IPS-18a (cell line): ENCODE results near the gene TMCO4.
"Not testable (repeated sequence)": the region's sequence is repeated elsewhere in the genome, so short reads cannot be mapped to it uniquely, and the experiment has no call there.

Experiments used
- H3K27ac ChIP-seq: one replicate; pipeline ENCODE4 v1.5.1; 2013; ENCODE audit warnings: low read length
- H3K27me3 ChIP-seq: one replicate; pipeline ENCODE4 v1.6.1; 2013; ENCODE audit warnings: mild to moderate bottlenecking, low read length; ENCODE audit not compliant: control insufficient read depth, insufficient read depth
- H3K36me3 ChIP-seq: one replicate; pipeline ENCODE4 v1.6.1; 2013; ENCODE audit warnings: low read depth, low read length; ENCODE audit not compliant: control insufficient read depth
- H3K4me1 ChIP-seq: one replicate; pipeline ENCODE4 v1.6.1; 2013; ENCODE audit warnings: low read depth, low read length; ENCODE audit not compliant: control insufficient read depth
- H3K4me3 ChIP-seq: one replicate; pipeline ENCODE4 v1.5.1; 2013; ENCODE audit warnings: low read length
- H3K9ac ChIP-seq: one replicate; pipeline ENCODE4 v1.6.1; 2013; ENCODE audit warnings: mild to moderate bottlenecking, low read length, moderate library complexity
- H3K9me3 ChIP-seq: one replicate; pipeline ENCODE4 v1.6.1; 2013; ENCODE audit warnings: low read depth, low read length; ENCODE audit not compliant: control insufficient read depth

Gene TMCO4

GRCh38 chr1:19825298-19825697, 25.6 kb upstream of the TMCO4 start:
- Histone ChIP-seq H3K4me1 (no peaks in the 10 kb centered on the region), H3K27me3 (no peaks in the 10 kb centered on the region), H3K36me3 (no peaks in the 10 kb centered on the region), H3K4me3 (no peak overlapping the region), H3K9ac (no peak overlapping the region), H3K27ac (no peak overlapping the region), H3K9me3 (no peaks in the 10 kb centered on the region)

DNA sequence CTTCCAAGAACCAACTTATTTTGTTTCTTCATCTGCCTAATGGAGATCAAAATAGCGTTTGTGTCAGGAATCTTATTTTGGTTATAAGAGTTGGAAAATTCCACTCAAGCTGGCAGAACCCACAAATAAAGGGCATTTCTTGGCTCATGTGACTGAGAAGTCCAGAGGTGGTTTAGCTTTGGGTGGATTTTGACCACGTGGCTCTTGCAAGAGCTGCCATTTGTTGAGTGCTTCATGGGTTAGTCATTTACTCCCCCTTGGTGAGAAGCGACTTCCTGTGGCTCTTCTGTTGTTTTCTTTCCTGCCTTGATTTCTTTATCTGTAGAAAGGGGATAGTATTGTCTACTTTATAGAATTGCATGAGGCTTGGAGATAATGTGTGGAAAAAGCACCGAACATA, 24.8 kb upstream of the TMCO4 start:
- no peaks in the 10 kb centered on the region for H3K9me3 ChIP-seq
- no peaks in the 10 kb centered on the region for H3K27me3 ChIP-seq
- no peak overlapping the region for H3K27ac ChIP-seq
- H3K4me1 ChIP-seq: no peaks in the 10 kb centered on the region
- no peak overlapping the region for H3K4me3 ChIP-seq
- H3K36me3 ChIP-seq: no peaks in the 10 kb centered on the region
- no peak overlapping the region for H3K9ac ChIP-seq

GRCh38 chr1:19824036-19824435, 24.3 kb upstream of the TMCO4 start:
- Histone ChIP-seq H3K9ac (no peak overlapping the region), H3K27me3 (no peaks in the 10 kb centered on the region)

DNA sequence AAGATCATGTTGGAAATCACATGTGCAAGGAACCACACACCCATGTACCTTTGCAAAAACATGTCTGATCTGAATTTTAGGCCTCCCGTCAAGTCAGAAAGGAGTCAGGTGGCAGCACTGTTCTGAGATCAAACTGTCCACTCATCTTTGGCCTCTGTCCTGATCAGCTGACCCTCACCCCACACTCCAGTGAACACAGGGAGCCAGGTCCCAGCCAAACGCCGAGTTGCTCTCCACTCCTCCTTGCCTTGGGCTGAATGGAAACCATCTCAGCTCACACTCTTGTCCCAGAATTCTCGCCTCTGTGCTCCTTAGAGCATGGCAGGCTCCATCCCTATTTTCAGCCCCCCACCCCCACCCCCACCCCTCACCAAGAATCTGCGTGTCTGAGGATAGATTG, 20.0 kb upstream of the TMCO4 start:
- Histone ChIP-seq H3K27ac (no peak overlapping the region), H3K9ac (no peak overlapping the region), H3K4me1 (peaks cover 23% of the 10 kb centered on the region)

More at GRCh38 chr1:19824036-19824435, 24.3 kb upstream of the TMCO4 start:
- H3K36me3 ChIP-seq: no peaks in the 10 kb centered on the region
- no peaks in the 10 kb centered on the region for H3K4me1 ChIP-seq
- H3K9me3 ChIP-seq: no peaks in the 10 kb centered on the region
- H3K27ac ChIP-seq: no peak overlapping the region
- H3K4me3 ChIP-seq: no peak overlapping the region

GRCh38 chr1:19818324-19818723, 18.6 kb upstream of the TMCO4 start:
- Histone ChIP-seq H3K9me3 (no peaks in the 10 kb centered on the region), H3K4me1 (peaks cover 23% of the 10 kb centered on the region), H3K27me3 (no peaks in the 10 kb centered on the region), H3K27ac (no peak overlapping the region), H3K9ac (no peak overlapping the region), H3K4me3 (no peak overlapping the region), H3K36me3 (no peaks in the 10 kb centered on the region)

More for the DNA sequence above, 20.0 kb upstream of the TMCO4 start:
- Histone ChIP-seq H3K4me3 (no peak overlapping the region), H3K27me3 (no peaks in the 10 kb centered on the region), H3K36me3 (no peaks in the 10 kb centered on the region), H3K9me3 (no peaks in the 10 kb centered on the region)

DNA sequence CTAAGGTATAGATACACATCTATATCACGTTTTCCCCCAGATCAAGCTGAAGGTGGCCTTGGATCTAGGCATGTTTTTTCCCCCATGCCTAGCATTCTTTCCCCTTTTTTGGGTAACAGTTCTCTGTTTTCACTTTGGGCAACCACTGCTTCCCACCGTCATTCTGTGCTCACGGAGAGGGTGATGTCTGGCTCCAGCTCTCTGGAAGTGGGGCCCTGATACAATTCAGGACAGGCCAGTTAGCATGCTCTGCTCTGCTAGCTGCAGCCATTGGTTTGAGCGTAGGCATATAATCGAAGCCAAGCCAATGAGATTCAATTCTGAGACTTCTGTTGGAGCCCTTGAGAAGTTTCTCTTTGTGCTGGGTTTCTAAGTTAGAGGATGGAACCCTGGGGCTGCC, 17.4 kb upstream of the TMCO4 start:
- Histone ChIP-seq H3K27ac (no peak overlapping the region), H3K36me3 (no peaks in the 10 kb centered on the region), H3K27me3 (no peaks in the 10 kb centered on the region), H3K9me3 (no peaks in the 10 kb centered on the region), H3K9ac (no peak overlapping the region), H3K4me1 (peaks cover 23% of the 10 kb centered on the region), H3K4me3 (peak overlapping the region; percentile 5)

- not testable (repeated sequence) for H3K9me3 ChIP-seq, H3K27ac ChIP-seq, H3K9ac ChIP-seq, H3K36me3 ChIP-seq, H3K27me3 ChIP-seq
- peaks cover 23% of the 10 kb centered on the region for H3K4me1 ChIP-seq
- H3K4me3 ChIP-seq: peak overlapping the region; percentile 31
Measured at GRCh38 chr1:19816737-19817086, 17.0 kb upstream of the TMCO4 start.

DNA sequence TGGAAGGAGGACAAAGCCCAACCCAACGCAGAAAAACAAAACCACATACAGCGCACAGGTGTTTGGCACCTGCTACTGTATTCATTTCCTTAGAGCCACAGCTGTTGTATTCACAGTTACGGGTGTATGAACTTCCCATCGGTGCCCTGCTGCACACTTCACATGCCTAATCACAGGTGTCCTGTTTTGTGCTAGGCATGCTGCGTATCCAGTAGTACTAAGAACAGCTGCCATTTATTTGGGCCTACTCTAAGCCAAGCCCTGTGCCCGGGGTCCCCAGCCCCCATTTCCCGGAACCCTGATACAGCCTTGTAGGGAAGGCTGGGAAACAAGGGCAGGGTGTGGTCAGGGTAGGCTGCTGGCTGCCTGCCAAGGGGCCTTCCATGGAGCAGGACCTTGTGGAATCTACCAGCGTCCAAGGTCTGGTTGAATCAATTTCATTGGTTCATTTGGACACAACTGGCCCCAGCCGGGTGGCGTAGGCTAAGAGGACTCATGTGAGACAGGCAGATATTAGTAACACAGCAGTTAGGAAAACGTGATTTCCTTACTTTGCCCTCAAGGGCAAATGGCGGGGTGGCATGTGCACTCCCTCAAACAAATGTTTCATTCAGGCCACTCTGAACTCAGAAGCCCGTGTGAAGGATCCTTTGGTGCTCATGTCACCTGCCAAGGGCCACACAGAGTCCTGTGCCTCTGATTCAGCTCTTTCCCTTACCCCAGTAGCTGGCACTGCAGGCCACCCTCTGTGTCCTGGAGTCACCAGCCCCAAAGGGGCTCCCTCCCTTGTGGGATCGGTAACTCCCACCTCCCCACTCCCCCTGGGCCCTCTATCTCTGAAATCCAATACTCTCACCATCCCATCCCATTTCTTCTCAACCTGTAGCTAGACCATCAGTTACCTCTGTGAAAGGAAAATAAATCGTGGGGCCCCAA, 16.4 kb upstream of the TMCO4 start:
- H3K27ac ChIP-seq: no peak overlapping the region
- peak overlapping the region; percentile 31 for H3K4me3 ChIP-seq
- H3K4me1 ChIP-seq: peaks cover 23% of the 10 kb centered on the region

DNA sequence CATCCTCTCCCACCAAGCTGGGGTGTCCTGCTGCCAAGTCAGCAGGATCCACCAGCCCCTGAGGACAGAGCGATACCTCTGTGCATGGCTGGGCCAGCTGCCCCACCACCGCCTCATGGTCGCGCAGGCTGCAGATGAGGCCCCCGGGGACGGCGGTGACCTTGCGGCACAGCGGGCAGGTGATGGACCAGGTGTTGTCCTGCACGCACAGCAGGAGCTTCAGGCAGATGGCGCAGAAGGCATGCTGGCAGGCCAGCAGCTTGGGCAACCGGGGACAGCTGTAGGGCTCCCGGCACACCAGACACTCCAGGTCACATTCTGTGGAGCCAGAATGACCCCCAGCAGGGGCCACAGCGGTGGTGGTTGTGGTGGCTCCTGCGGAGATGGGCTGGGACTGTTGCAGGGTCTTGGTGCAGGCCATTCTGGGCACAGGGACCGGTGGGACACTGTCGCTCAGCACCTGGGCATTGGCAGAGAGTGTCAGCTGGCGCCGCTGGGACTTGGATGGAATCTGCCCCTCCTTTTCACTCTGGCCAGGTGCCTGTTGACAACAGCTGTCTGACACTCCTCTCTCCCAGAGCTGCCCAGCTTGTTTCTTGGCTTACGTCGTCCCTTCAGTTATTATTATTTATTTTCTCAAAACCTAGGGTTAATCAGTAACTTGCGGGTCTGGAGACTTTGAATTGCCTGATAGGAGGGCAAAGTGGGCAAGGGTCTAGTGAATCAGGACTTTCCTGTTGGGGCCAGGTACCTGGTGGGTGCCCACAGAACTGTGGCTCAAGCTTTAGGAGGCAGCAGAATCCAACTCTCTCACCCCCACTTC, 15.2 kb upstream of the TMCO4 start, which contains the start of gene RNF186:
RNF186 (minus strand) TSS at position 603 of the 823 bp plus-strand sequence; CDS start at position 421, 182 bp downstream.
- H3K4me3 ChIP-seq: peak within 1 kb of the TSS; percentile 31
- no peaks in the 10 kb centered on the region for H3K27me3 ChIP-seq
- H3K9ac ChIP-seq: no peak within 1 kb of the TSS
- no peaks in the 10 kb centered on the region for H3K9me3 ChIP-seq
- peaks cover 23% of the 10 kb centered on the region for H3K4me1 ChIP-seq
- H3K27ac ChIP-seq: no peak within 1 kb of the TSS
- no peaks in the 10 kb centered on the region for H3K36me3 ChIP-seq

More for the DNA sequence above, 16.4 kb upstream of the TMCO4 start:
- Histone ChIP-seq H3K36me3 (no peaks in the 10 kb centered on the region), H3K9ac (no peak overlapping the region), H3K9me3 (no peaks in the 10 kb centered on the region), H3K27me3 (no peaks in the 10 kb centered on the region)

GRCh38 chr1:19814244-19814661, 14.5 kb upstream of the TMCO4 start:
- H3K4me1 ChIP-seq: peaks cover 23% of the 10 kb centered on the region
- no peaks in the 10 kb centered on the region for H3K36me3 ChIP-seq
- H3K4me3 ChIP-seq: no peak overlapping the region
- H3K9ac ChIP-seq: no peak overlapping the region
- no peaks in the 10 kb centered on the region for H3K27me3 ChIP-seq
- no peaks in the 10 kb centered on the region for H3K9me3 ChIP-seq
- no peak overlapping the region for H3K27ac ChIP-seq

DNA sequence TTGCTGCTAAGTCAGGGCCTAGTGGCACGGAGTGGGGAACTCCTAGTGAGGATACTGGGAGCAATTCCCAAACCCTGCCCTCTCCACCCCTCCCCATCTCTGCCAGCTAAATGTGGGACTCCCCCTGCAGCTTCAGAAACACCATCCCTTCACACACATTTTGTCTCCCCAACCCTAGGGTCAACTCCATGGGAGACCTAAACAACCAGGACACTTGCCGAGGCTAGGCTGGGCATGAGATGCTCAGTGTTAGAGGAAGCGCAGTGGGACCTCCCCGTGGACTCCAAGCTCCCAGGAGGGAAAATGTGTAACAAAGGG, 13.9 kb upstream of the TMCO4 start:
- Histone ChIP-seq H3K36me3 (no peaks in the 10 kb centered on the region), H3K9me3 (no peaks in the 10 kb centered on the region), H3K27me3 (no peaks in the 10 kb centered on the region), H3K27ac (no peak overlapping the region), H3K9ac (no peak overlapping the region), H3K4me1 (peaks cover 23% of the 10 kb centered on the region), H3K4me3 (no peak overlapping the region)
